HFF-Myc (cell line): ENCODE data around the gene AGL.
"Not testable (repeated sequence)": the region's sequence is repeated elsewhere in the genome, so short reads cannot be mapped to it uniquely, and the experiment has no call there.

ENCODE experiments used
- DNase-seq: peaks from one replicate; pipeline ENCODE4 v3.0.0-alpha.2; 2011; ENCODE audit warnings: low read depth; ENCODE audit errors: extremely low read depth
- H3K4me3 ChIP-seq: replicated peaks from 2 replicates; pipeline ENCODE4 v1.5.1; 2011; ENCODE audit warnings: low read depth, mild to moderate bottlenecking, control low read depth, low read length
- CTCF ChIP-seq: IDR thresholded peaks from 2 replicates; pipeline ENCODE4 v1.5.1; 2012; ENCODE audit warnings: mild to moderate bottlenecking, low read depth, low read length, control low read depth; ENCODE audit errors: missing control alignments

The AGL gene

GRCh38 chr1:99827970-99828369 lies 22.2 kb upstream of the AGL start:
- DNase-seq: no peak
- H3K4me3 ChIP-seq: no peak overlapping the region
- TF ChIP-seq CTCF: no peak

GRCh38 chr1:99829269-99829668 lies 20.9 kb upstream of the AGL start:
- no peak for TF ChIP-seq CTCF
- no peak for DNase-seq
- no peak overlapping the region for H3K4me3 ChIP-seq

GRCh38 chr1:99833911-99834310 lies 16.2 kb upstream of the AGL start:
- DNase-seq, H3K4me3 ChIP-seq: not testable (repeated sequence)

- not testable (repeated sequence) for DNase-seq, H3K4me3 ChIP-seq
These were observed 13.7 kb upstream of the AGL start for GRCh38 chr1:99836171-99837103.

GRCh38 chr1:99840353-99840752 lies 9.8 kb upstream of the AGL start:
- not testable (repeated sequence) for H3K4me3 ChIP-seq, DNase-seq

- TF ChIP-seq CTCF: no peak
- no peak overlapping the region for H3K4me3 ChIP-seq
- no peak for DNase-seq
These were observed 6.4 kb upstream of the AGL start for GRCh38 chr1:99843760-99844159.

- not testable (repeated sequence) for H3K4me3 ChIP-seq, DNase-seq
These were observed 5.0 kb upstream of the AGL start for GRCh38 chr1:99845201-99845600.

- H3K4me3 ChIP-seq: peak overlapping the region; percentile 73
- no peak for DNase-seq
- no peak for TF ChIP-seq CTCF
These were observed 783 bp upstream of the AGL start for GRCh38 chr1:99849413-99849743.
